SK-N-SH (cell line): ENCODE results near the gene ADAMTS2. TPM values are rescaled to one million over a fixed set of nuclear protein-coding genes. Genes with fewer than 3 reads are reported as not detected.

ENCODE experiments used
- CTCF ChIA-PET: fragments of 300-600, 350-600 bp; formaldehyde crosslinking; extraction: SDS; loops from one replicate; lab custom pipeline; 2021; lab: Yijun Ruan, JAX
- POLR2A ChIA-PET: fragments of 350-600 bp; sonication (Branson Sonifier 250); formaldehyde crosslinking; extraction: SDS; loops from one replicate; lab custom pipeline; 2020; ENCODE audit warnings: antibody characterized with exemption, inconsistent platforms; lab: Yijun Ruan, JAX
- DNase-seq: peaks from one replicate; pipeline ENCODE4 v3.0.0; 2012
- H2AFZ ChIP-seq: fragments of 200-600 bp; sonication (generic); 2 replicates; pipeline ENCODE4 v1.8.1; 2016; ENCODE audit warnings: antibody characterized with exemption, mild to moderate bottlenecking, low read depth
- H3F3A ChIP-seq: fragments of 200-600 bp; sonication (generic); replicated peaks from 2 replicates; pipeline ENCODE3; 2016; ENCODE audit warnings: antibody characterized with exemption, mild to moderate bottlenecking; ENCODE audit not compliant: insufficient read depth
- H3K27ac ChIP-seq, 2 experiments: fragments of 200-500 bp in 1 of 2; fragments of 200-600 bp in 1 of 2; sonication (Bioruptor generic) in 1 of 2; sonication (generic), shearing (Covaris generic) in 1 of 2; 2 replicates each; pipeline versions ENCODE4 v1.5.1 to v1.6.1; 2014 to 2016; ENCODE audit warnings: low read depth in 2 of 2, inconsistent platforms in 1 of 2, low read length in 1 of 2, mild to moderate bottlenecking in 1 of 2, mixed read lengths in 1 of 2
- H3K27me3 ChIP-seq: fragments of 200-600 bp; sonication (generic), shearing (Covaris generic); 2 replicates; pipeline ENCODE4 v1.6.1; 2016; ENCODE audit warnings: mixed run types; ENCODE audit not compliant: insufficient read depth
- H3K36me3 ChIP-seq, 2 experiments: fragments of 200-500 bp in 1 of 2; fragments of 200-600 bp in 1 of 2; sonication (Bioruptor generic) in 1 of 2; sonication (generic) in 1 of 2; replicated peaks in 1 of 2; 2 replicates each; pipeline versions ENCODE3 to v1.5.1; 2014 to 2016; ENCODE audit warnings: low read length in 1 of 2, mild to moderate bottlenecking in 1 of 2; ENCODE audit not compliant: insufficient read depth in 2 of 2, control insufficient read depth in 1 of 2
- H3K4me1 ChIP-seq, 2 experiments: fragments of 200-500 bp in 1 of 2; fragments of 200-600 bp in 1 of 2; sonication (Bioruptor generic) in 1 of 2; sonication (generic), shearing (Covaris generic) in 1 of 2; 2 replicates each; pipeline versions ENCODE4 v1.5.1 to v1.6.1; 2014 to 2016; ENCODE audit warnings: low read depth in 1 of 2, low read length in 1 of 2, mixed run types in 1 of 2; ENCODE audit not compliant: insufficient read depth in 2 of 2, control insufficient read depth in 1 of 2
- H3K4me2 ChIP-seq: fragments of 200-600 bp; sonication (generic), shearing (Covaris generic); 2 replicates; pipeline ENCODE4 v1.6.1; 2017; ENCODE audit warnings: mixed run types
- H3K4me3 ChIP-seq, 2 experiments: fragments of 200-500 bp in 1 of 2; fragments of 200-600 bp in 1 of 2; sonication (Bioruptor generic) in 1 of 2; sonication (generic), shearing (Covaris generic) in 1 of 2; 2 replicates each; pipeline versions ENCODE4 v1.5.1 to v1.8.1; 2014 to 2016; ENCODE audit warnings: low read depth in 2 of 2, inconsistent platforms in 1 of 2, low read length in 1 of 2, mild to moderate bottlenecking in 1 of 2, mixed read lengths in 1 of 2, moderate library complexity in 1 of 2
- H3K79me2 ChIP-seq: fragments of 200-600 bp; sonication (generic); 2 replicates; pipeline ENCODE4 v1.8.1; 2017; ENCODE audit warnings: mild to moderate bottlenecking; ENCODE audit not compliant: insufficient read depth
- H3K9ac ChIP-seq: fragments of 200-600 bp; sonication (generic); 2 replicates; pipeline ENCODE4 v1.6.1; 2017; ENCODE audit warnings: mixed run types
- H3K9me2 ChIP-seq: fragments of 200-600 bp; sonication (generic); 2 replicates; pipeline ENCODE4 v1.6.1; 2017; ENCODE audit warnings: mixed run types
- H3K9me3 ChIP-seq: fragments of 200-600 bp; sonication (generic); 2 replicates; pipeline ENCODE4 v1.6.1; 2017; ENCODE audit warnings: mixed run types, mild to moderate bottlenecking, moderate library complexity
- H4K20me1 ChIP-seq: fragments of 200-600 bp; sonication (generic); 2 replicates; pipeline ENCODE4 v1.6.1; 2017; ENCODE audit warnings: mild to moderate bottlenecking, mixed run types; ENCODE audit not compliant: insufficient read depth
- CHD2 ChIP-seq: fragments of 150-350 bp; IDR thresholded peaks from 2 replicates; pipeline ENCODE4 v1.6.1; 2018; ENCODE audit warnings: low read length; ENCODE audit not compliant: partially characterized antibody
- ELF1 ChIP-seq: IDR thresholded peaks from 2 replicates; pipeline ENCODE4 v1.4.0; 2012
- EZH2phosphoT487 ChIP-seq: fragments of 200-600 bp; sonication (generic); IDR thresholded peaks from 2 replicates; pipeline ENCODE4 v1.6.1; 2017; ENCODE audit warnings: low read depth, mixed run types, mild to moderate bottlenecking, antibody characterized with exemption, moderate library complexity, borderline replicate concordance
- FOXJ3 ChIP-seq: sonication (generic); formaldehyde crosslinking; IDR thresholded peaks from 2 replicates; pipeline ENCODE4 v1.5.1; 2020; ENCODE audit warnings: mild to moderate bottlenecking, missing genetic modification reagents
- JUND ChIP-seq: IDR thresholded peaks from 2 replicates; pipeline ENCODE4 v1.4.0; 2012
- MEF2A ChIP-seq: IDR thresholded peaks from 2 replicates; pipeline ENCODE4 v1.4.0; 2012; ENCODE audit warnings: low read depth, borderline replicate concordance
- MXI1 ChIP-seq: IDR thresholded peaks from 2 replicates; pipeline ENCODE4 v1.6.1; 2012; ENCODE audit warnings: mild to moderate bottlenecking, low read depth, low read length, improper control_type of control experiment
- NFIC ChIP-seq: IDR thresholded peaks from 2 replicates; pipeline ENCODE4 v1.4.0; 2012; ENCODE audit warnings: borderline replicate concordance
- NRF1 ChIP-seq: IDR thresholded peaks from 2 replicates; pipeline ENCODE4 v1.6.1; 2012; ENCODE audit warnings: low read depth, mild to moderate bottlenecking, low read length
- RCOR1 ChIP-seq: fragments of 150-350 bp; IDR thresholded peaks from 2 replicates; pipeline ENCODE4 v1.6.1; 2017; ENCODE audit warnings: antibody characterized with exemption, low read length
- RFX5 ChIP-seq: IDR thresholded peaks from 2 replicates; pipeline ENCODE4 v1.6.1; 2012; ENCODE audit warnings: mild to moderate bottlenecking, improper control_type of control experiment, low read length
- SIN3A ChIP-seq: IDR thresholded peaks from 2 replicates; pipeline ENCODE4 v1.6.1; 2012; ENCODE audit warnings: low read depth, mild to moderate bottlenecking, low read length, moderate library complexity, borderline replicate concordance
- SMC3 ChIP-seq: IDR thresholded peaks from 2 replicates; pipeline ENCODE4 v1.6.1; 2012; ENCODE audit warnings: low read depth, low read length, improper control_type of control experiment
- TEAD4 ChIP-seq: IDR thresholded peaks from 2 replicates; pipeline ENCODE4 v1.4.0; 2012; ENCODE audit warnings: mild to moderate bottlenecking, borderline replicate concordance; ENCODE audit not compliant: insufficient read depth
- YY1 ChIP-seq: IDR thresholded peaks from 2 replicates; pipeline ENCODE4 v1.4.0; 2012; ENCODE audit warnings: low read depth, mild to moderate bottlenecking
- WGBS: methylation state at CpG from one replicate; pipeline ENCODE4 v1.1.6; 2017; ENCODE audit warnings: low lambda C conversion rate; 5-methylcytosine and 5-hydroxymethylcytosine counted together
- polyA plus RNA-seq, 3 experiments: library from polyadenylated mRNA; depleted of rRNA; stranded (reverse); fragments of >200 nt; gene quantifications; 2 replicates each; pipeline ENCODE4 v1.2.3, GENCODE V29; 2012
- TF ChIP-seq, protein P1 (sequence below): IDR thresholded peaks from 2 replicates; pipeline ENCODE4; 2012
- TF ChIP-seq, protein P2 (sequence below): IDR thresholded peaks from 2 replicates; pipeline ENCODE4 v1.4.0; 2012; ENCODE audit warnings: low read depth, borderline replicate concordance
- TF ChIP-seq, protein P3 (sequence below): fragments of 200-600 bp; sonication (generic); IDR thresholded peaks from 2 replicates; pipeline ENCODE4 v1.6.1; 2017; ENCODE audit warnings: antibody characterized with exemption, mild to moderate bottlenecking, moderate library complexity

Gene ADAMTS2
- polyA plus RNA-seq, 1 of the 3 experiments (the other 2 are of a cell fraction): 0.12 TPM

DNA sequence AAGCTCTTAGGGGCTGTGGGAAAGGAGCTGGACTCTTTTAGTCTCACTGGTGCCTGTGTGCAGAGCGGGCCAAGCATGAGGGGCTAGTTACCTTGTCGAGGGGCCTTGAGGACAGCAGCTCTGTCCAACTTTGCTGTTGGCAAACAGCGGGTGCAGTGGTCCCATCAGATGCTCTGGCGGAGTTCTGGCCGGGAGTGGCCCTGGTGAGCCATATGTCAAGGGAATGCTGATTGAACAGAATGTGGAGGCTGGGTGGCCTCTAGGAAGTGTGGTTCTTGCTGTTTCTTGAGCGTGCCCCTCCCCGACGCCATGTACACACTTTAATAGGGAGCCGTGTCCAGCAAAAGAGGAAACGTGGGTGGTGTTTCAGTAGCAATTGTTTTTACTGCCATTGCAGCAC lies 3.6 kb upstream of the ADAMTS2 start:
- Histone ChIP-seq H3K4me3 (no peak overlapping the region), H3F3A (no peaks in the 10 kb centered on the region), H3K9me2 (no peaks in the 10 kb centered on the region), H3K27me3 (no peaks in the 10 kb centered on the region), H4K20me1 (no peaks in the 10 kb centered on the region), H3K4me1 (peaks cover 0 to 19% of the 10 kb centered on the region in 2 experiments; a peak in 1 of 4 replicates), H3K79me2 (no peaks in the 10 kb centered on the region), H3K9ac (no peak overlapping the region), H2AFZ (no peak overlapping the region), H3K27ac (no peak overlapping the region), H3K4me2 (no peak overlapping the region), H3K9me3 (no peaks in the 10 kb centered on the region), H3K36me3 (no peaks in the 10 kb centered on the region)
- POLR2A ChIA-PET: no interaction called here
- CTCF ChIA-PET: interaction anchor here (1.2 to 1.5 kb wide), 2 partner anchors 12 to 145 kb away, joined by 4 to 5 read pairs; no protein-coding TSS in a partner anchor
- DNase-seq: no peak
- WGBS: 51% methylated on average over 9 of the region's 10 CpGs
- no peak for TF ChIP-seq NRF1
- TF ChIP-seq TEAD4: no peak
- no peak for TF ChIP-seq YY1
- TF ChIP-seq FOXJ3 (CRISPR knock-in tag): no peak
- TF ChIP-seq CHD2: no peak
- no peak for TF ChIP-seq NFIC
- TF ChIP-seq MXI1: no peak
- no peak for TF ChIP-seq SMC3
- TF ChIP-seq, protein P1, sequence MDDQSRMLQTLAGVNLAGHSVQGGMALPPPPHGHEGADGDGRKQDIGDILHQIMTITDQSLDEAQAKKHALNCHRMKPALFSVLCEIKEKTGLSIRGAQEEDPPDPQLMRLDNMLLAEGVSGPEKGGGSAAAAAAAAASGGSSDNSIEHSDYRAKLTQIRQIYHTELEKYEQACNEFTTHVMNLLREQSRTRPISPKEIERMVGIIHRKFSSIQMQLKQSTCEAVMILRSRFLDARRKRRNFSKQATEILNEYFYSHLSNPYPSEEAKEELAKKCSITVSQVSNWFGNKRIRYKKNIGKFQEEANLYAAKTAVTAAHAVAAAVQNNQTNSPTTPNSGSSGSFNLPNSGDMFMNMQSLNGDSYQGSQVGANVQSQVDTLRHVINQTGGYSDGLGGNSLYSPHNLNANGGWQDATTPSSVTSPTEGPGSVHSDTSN: no peak
- TF ChIP-seq ELF1: no peak
- TF ChIP-seq RFX5: no peak
- TF ChIP-seq JUND: no peak
- TF ChIP-seq, protein P2, sequence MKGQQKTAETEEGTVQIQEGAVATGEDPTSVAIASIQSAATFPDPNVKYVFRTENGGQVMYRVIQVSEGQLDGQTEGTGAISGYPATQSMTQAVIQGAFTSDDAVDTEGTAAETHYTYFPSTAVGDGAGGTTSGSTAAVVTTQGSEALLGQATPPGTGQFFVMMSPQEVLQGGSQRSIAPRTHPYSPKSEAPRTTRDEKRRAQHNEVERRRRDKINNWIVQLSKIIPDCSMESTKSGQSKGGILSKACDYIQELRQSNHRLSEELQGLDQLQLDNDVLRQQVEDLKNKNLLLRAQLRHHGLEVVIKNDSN: no peak
- TF ChIP-seq, protein P3, sequence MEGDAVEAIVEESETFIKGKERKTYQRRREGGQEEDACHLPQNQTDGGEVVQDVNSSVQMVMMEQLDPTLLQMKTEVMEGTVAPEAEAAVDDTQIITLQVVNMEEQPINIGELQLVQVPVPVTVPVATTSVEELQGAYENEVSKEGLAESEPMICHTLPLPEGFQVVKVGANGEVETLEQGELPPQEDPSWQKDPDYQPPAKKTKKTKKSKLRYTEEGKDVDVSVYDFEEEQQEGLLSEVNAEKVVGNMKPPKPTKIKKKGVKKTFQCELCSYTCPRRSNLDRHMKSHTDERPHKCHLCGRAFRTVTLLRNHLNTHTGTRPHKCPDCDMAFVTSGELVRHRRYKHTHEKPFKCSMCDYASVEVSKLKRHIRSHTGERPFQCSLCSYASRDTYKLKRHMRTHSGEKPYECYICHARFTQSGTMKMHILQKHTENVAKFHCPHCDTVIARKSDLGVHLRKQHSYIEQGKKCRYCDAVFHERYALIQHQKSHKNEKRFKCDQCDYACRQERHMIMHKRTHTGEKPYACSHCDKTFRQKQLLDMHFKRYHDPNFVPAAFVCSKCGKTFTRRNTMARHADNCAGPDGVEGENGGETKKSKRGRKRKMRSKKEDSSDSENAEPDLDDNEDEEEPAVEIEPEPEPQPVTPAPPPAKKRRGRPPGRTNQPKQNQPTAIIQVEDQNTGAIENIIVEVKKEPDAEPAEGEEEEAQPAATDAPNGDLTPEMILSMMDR: no peak
- TF ChIP-seq MEF2A: no peak
- TF ChIP-seq RCOR1: no peak
- no peak for TF ChIP-seq SIN3A
- no peak for TF ChIP-seq EZH2phosphoT487
